HepG2 (cell line): ENCODE measurements around the gene HTR1D. TPM values are rescaled to one million over a fixed set of nuclear protein-coding genes. Genes with fewer than 3 reads are reported as not detected.

Experiments
- DR1 ChIP-seq: sonication (generic); formaldehyde crosslinking; IDR thresholded peaks from 2 replicates; pipeline ENCODE4 v1.8.0; 2021; ENCODE audit warnings: mild to moderate bottlenecking, missing genetic modification reagents, inconsistent platforms
- FOXC1 ChIP-seq: sonication (generic); formaldehyde crosslinking; IDR thresholded peaks from 2 replicates; pipeline ENCODE4 v1.8.0; 2022; ENCODE audit warnings: mild to moderate bottlenecking, missing genetic modification reagents, borderline replicate concordance
- GABPA ChIP-seq, 2 experiments: IDR thresholded peaks; 2 replicates each; pipeline ENCODE4 v1.6.1; 2011 to 2016; ENCODE audit warnings: low read depth in 2 of 2, low read length in 1 of 2, missing biosample characterization in 1 of 2, missing genetic modification characterization in 1 of 2
- PCBP1 ChIP-seq: fragments of 200-400 bp; formaldehyde crosslinking; IDR thresholded peaks from 2 replicates; pipeline ENCODE4 v1.6.1; 2017; ENCODE audit warnings: mild to moderate bottlenecking, low read depth, low read length, borderline replicate concordance
- PCBP2 ChIP-seq: fragments of 200-400 bp; formaldehyde crosslinking; optimal IDR thresholded peaks from 2 replicates; pipeline ENCODE3; 2018; ENCODE audit warnings: low read length, low read depth; ENCODE audit not compliant: poor library complexity, severe bottlenecking
- RBFOX2 ChIP-seq: fragments of 200-400 bp; formaldehyde crosslinking; IDR thresholded peaks from 2 replicates; pipeline ENCODE4 v1.6.1; 2017; ENCODE audit warnings: low read depth, mild to moderate bottlenecking, low read length
- SMAD9 ChIP-seq: sonication (generic); formaldehyde crosslinking; IDR thresholded peaks from 2 replicates; pipeline ENCODE4 v1.5.1; 2020; ENCODE audit warnings: mild to moderate bottlenecking, missing genetic modification reagents
- SNAPC2 ChIP-seq: sonication (generic); formaldehyde crosslinking; IDR thresholded peaks from 2 replicates; pipeline ENCODE4 v1.8.1; 2022; ENCODE audit warnings: mild to moderate bottlenecking, missing genetic modification reagents
- TCF7 ChIP-seq: sonication (generic); IDR thresholded peaks from 2 replicates; pipeline ENCODE4 v1.6.1; 2016; ENCODE audit warnings: antibody characterized with exemption, low read depth
- U2AF1 ChIP-seq: fragments of 200-400 bp; formaldehyde crosslinking; optimal IDR thresholded peaks from 2 replicates; pipeline ENCODE3; 2017; ENCODE audit warnings: mild to moderate bottlenecking, low read depth, low read length
- YEATS4 ChIP-seq: sonication (generic); formaldehyde crosslinking; IDR thresholded peaks from 2 replicates; pipeline ENCODE4 v1.4.0; 2020; ENCODE audit warnings: missing genetic modification reagents, borderline replicate concordance
- polyA plus RNA-seq, 8 experiments: library from polyadenylated mRNA; depleted of rRNA in 3 of 8; stranded (reverse) in 7 of 8; unstranded in 1 of 8; fragments of >200 nt; fragmentation: Illumina TruSeq in 4 of 8; extraction: Trizol in 4 of 8; gene quantifications; 2 replicates each; pipeline versions ENCODE4 v1.2.1 to v1.2.3, GENCODE V29; 2011 to 2016; ENCODE audit warnings: low read depth in 4 of 8, missing spikeins in 1 of 8, mixed read lengths in 1 of 8; ENCODE audit not compliant: insufficient read depth in 1 of 8
- total RNA-seq, 5 experiments: library from RNA; depleted of rRNA; stranded (reverse); fragments of >200 nt; fragmentation: Illumina TruSeq; extraction: Trizol; gene quantifications; 2 replicates each; pipeline ENCODE4 v1.2.3, GENCODE V29; 2016; ENCODE audit warnings: low read depth in 1 of 5
- TF ChIP-seq, protein P1 (sequence below): sonication (generic); formaldehyde crosslinking; IDR thresholded peaks from 2 replicates; pipeline ENCODE4 v1.4.0; 2020; ENCODE audit warnings: missing genetic modification reagents
- TF ChIP-seq, protein P2 (sequence below): IDR thresholded peaks from 2 replicates; pipeline ENCODE4 v1.6.1; 2016; ENCODE audit warnings: mild to moderate bottlenecking, missing biosample characterization, missing genetic modification reagents
- TF ChIP-seq, protein P3 (sequence below): sonication (generic); formaldehyde crosslinking; IDR thresholded peaks from 2 replicates; pipeline ENCODE4 v1.8.0; 2022; ENCODE audit warnings: missing genetic modification reagents, mild to moderate bottlenecking, moderate library complexity, borderline replicate concordance
- TF ChIP-seq, protein P4 (sequence below): sonication (generic); formaldehyde crosslinking; IDR thresholded peaks from 2 replicates; pipeline ENCODE4 v1.9.0; 2021; ENCODE audit warnings: missing genetic modification reagents, borderline replicate concordance
- TF ChIP-seq, protein P5 (sequence below): fragments of 450-650 bp; IDR thresholded peaks from 2 replicates; pipeline ENCODE4 v1.6.1; 2017; ENCODE audit warnings: mild to moderate bottlenecking
- TF ChIP-seq, protein P6 (sequence below): sonication (generic); formaldehyde crosslinking; IDR thresholded peaks from 2 replicates; pipeline ENCODE4 v1.4.0; 2020; ENCODE audit warnings: mild to moderate bottlenecking, missing genetic modification reagents

The HTR1D gene
- total and polyA plus RNA-seq, 2 of the 13 experiments (the other 11 are each of a cell fraction or from before 2014, with no cell fraction given), result 0.04 to 0.07 TPM

DNA sequence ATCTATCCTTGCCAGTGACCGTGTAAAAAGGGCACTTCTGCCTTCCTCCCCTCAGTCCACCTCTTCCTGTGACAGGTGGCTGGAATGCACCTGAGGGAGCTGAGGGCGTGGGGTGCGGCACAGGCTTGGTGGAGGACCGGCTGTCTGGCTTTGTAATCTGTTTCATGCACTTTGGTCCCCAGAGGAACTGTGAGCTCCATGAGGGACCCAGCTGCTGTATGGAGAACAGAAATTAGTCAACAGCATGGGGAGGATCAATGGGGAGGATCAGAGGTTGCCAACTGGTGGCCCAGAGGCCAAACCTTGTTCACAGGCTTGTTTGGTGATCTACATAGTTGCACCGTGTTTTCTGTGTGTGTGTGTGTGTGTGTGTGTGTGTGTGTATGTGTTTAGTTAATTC lies 29.7 kb downstream of the HTR1D start (continued):
- TF ChIP-seq, protein P1, sequence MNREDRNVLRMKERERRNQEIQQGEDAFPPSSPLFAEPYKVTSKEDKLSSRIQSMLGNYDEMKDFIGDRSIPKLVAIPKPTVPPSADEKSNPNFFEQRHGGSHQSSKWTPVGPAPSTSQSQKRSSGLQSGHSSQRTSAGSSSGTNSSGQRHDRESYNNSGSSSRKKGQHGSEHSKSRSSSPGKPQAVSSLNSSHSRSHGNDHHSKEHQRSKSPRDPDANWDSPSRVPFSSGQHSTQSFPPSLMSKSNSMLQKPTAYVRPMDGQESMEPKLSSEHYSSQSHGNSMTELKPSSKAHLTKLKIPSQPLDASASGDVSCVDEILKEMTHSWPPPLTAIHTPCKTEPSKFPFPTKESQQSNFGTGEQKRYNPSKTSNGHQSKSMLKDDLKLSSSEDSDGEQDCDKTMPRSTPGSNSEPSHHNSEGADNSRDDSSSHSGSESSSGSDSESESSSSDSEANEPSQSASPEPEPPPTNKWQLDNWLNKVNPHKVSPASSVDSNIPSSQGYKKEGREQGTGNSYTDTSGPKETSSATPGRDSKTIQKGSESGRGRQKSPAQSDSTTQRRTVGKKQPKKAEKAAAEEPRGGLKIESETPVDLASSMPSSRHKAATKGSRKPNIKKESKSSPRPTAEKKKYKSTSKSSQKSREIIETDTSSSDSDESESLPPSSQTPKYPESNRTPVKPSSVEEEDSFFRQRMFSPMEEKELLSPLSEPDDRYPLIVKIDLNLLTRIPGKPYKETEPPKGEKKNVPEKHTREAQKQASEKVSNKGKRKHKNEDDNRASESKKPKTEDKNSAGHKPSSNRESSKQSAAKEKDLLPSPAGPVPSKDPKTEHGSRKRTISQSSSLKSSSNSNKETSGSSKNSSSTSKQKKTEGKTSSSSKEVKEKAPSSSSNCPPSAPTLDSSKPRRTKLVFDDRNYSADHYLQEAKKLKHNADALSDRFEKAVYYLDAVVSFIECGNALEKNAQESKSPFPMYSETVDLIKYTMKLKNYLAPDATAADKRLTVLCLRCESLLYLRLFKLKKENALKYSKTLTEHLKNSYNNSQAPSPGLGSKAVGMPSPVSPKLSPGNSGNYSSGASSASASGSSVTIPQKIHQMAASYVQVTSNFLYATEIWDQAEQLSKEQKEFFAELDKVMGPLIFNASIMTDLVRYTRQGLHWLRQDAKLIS (CRISPR knock-in tag), result no peak
- no peak for TF ChIP-seq PCBP2
- peak; percentile 77 for TF ChIP-seq TCF7
- TF ChIP-seq SMAD9 (CRISPR knock-in tag), result no peak
- TF ChIP-seq SNAPC2 (CRISPR knock-in tag), result 0 out of 2 replicates have a peak, but pooled peaks have one; percentile 64
- TF ChIP-seq DR1 (CRISPR knock-in tag), result no peak
- peak; percentile 38; the same call in 1 of the 2 replicates for TF ChIP-seq FOXC1 (CRISPR knock-in tag)
- TF ChIP-seq, protein P2, sequence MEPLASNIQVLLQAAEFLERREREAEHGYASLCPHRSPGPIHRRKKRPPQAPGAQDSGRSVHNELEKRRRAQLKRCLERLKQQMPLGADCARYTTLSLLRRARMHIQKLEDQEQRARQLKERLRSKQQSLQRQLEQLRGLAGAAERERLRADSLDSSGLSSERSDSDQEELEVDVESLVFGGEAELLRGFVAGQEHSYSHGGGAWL (CRISPR knock-in tag), result no peak
- no peak for TF ChIP-seq RBFOX2
- TF ChIP-seq, protein P3, sequence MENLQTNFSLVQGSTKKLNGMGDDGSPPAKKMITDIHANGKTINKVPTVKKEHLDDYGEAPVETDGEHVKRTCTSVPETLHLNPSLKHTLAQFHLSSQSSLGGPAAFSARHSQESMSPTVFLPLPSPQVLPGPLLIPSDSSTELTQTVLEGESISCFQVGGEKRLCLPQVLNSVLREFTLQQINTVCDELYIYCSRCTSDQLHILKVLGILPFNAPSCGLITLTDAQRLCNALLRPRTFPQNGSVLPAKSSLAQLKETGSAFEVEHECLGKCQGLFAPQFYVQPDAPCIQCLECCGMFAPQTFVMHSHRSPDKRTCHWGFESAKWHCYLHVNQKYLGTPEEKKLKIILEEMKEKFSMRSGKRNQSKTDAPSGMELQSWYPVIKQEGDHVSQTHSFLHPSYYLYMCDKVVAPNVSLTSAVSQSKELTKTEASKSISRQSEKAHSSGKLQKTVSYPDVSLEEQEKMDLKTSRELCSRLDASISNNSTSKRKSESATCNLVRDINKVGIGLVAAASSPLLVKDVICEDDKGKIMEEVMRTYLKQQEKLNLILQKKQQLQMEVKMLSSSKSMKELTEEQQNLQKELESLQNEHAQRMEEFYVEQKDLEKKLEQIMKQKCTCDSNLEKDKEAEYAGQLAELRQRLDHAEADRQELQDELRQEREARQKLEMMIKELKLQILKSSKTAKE (CRISPR knock-in tag), result peak; percentile 72
- no peak for TF ChIP-seq U2AF1
- TF ChIP-seq, protein P4, sequence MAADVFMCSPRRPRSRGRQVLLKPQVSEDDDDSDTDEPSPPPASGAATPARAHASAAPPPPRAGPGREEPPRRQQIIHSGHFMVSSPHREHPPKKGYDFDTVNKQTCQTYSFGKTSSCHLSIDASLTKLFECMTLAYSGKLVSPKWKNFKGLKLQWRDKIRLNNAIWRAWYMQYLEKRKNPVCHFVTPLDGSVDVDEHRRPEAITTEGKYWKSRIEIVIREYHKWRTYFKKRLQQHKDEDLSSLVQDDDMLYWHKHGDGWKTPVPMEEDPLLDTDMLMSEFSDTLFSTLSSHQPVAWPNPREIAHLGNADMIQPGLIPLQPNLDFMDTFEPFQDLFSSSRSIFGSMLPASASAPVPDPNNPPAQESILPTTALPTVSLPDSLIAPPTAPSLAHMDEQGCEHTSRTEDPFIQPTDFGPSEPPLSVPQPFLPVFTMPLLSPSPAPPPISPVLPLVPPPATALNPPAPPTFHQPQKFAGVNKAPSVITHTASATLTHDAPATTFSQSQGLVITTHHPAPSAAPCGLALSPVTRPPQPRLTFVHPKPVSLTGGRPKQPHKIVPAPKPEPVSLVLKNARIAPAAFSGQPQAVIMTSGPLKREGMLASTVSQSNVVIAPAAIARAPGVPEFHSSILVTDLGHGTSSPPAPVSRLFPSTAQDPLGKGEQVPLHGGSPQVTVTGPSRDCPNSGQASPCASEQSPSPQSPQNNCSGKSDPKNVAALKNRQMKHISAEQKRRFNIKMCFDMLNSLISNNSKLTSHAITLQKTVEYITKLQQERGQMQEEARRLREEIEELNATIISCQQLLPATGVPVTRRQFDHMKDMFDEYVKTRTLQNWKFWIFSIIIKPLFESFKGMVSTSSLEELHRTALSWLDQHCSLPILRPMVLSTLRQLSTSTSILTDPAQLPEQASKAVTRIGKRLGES, result no peak
- TF ChIP-seq YEATS4 (CRISPR knock-in tag), result no peak; the same call in 1 of the 2 replicates
- TF ChIP-seq, protein P5, sequence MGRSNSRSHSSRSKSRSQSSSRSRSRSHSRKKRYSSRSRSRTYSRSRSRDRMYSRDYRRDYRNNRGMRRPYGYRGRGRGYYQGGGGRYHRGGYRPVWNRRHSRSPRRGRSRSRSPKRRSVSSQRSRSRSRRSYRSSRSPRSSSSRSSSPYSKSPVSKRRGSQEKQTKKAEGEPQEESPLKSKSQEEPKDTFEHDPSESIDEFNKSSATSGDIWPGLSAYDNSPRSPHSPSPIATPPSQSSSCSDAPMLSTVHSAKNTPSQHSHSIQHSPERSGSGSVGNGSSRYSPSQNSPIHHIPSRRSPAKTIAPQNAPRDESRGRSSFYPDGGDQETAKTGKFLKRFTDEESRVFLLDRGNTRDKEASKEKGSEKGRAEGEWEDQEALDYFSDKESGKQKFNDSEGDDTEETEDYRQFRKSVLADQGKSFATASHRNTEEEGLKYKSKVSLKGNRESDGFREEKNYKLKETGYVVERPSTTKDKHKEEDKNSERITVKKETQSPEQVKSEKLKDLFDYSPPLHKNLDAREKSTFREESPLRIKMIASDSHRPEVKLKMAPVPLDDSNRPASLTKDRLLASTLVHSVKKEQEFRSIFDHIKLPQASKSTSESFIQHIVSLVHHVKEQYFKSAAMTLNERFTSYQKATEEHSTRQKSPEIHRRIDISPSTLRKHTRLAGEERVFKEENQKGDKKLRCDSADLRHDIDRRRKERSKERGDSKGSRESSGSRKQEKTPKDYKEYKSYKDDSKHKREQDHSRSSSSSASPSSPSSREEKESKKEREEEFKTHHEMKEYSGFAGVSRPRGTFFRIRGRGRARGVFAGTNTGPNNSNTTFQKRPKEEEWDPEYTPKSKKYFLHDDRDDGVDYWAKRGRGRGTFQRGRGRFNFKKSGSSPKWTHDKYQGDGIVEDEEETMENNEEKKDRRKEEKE, result no peak
- no peak for TF ChIP-seq GABPA (IDR thresholded peaks at IDR 0.05; ENCODE audit: low read depth, low read length)
- TF ChIP-seq GABPA (CRISPR knock-in tag; IDR thresholded peaks at IDR 0.05; ENCODE audit: low read depth), result no peak
- TF ChIP-seq, protein P6, sequence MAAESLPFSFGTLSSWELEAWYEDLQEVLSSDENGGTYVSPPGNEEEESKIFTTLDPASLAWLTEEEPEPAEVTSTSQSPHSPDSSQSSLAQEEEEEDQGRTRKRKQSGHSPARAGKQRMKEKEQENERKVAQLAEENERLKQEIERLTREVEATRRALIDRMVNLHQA (CRISPR knock-in tag), result no peak
- TF ChIP-seq PCBP1, result no peak
